COLO668 (cell line): Measurements from ENCODE around the gene RSPO1.

Source experiments
- DNase-seq: peaks from one replicate; lab custom pipeline; 2025; ENCODE audit not compliant: unreplicated experiment; lab: John Stamatoyannopoulos, UW

RSPO1 gene

DNA sequence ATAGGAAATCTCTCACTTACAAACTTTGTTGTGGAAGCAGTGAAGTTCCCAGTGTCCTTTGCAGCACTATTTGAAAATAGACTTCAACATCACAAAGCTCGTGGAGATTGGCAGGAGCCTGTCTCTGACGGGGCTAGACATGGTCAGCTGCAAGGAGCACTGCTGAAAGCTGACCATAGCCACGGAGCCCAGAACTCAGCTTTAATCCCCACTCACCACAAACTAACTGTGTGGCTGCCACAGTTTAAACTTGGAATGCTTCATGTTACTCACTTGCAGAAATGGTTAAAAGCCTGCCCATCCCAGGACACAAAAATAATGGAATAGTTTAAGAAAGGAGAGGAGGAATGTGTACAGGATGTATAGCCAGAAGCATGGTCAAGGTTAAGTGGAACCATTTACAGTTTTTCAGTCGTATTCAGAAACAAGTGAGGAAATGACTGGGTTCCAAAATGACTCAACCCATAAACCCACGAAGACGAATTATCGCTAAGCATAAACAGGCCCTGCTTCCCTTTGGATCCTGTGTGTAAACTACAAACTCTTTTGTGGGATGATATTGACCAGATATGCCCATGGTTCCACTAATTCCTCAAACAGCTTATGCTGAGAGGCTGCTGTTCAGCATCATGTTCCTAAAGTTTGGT, 59.7 kb downstream of the RSPO1 start:
- no peak for DNase-seq

DNA sequence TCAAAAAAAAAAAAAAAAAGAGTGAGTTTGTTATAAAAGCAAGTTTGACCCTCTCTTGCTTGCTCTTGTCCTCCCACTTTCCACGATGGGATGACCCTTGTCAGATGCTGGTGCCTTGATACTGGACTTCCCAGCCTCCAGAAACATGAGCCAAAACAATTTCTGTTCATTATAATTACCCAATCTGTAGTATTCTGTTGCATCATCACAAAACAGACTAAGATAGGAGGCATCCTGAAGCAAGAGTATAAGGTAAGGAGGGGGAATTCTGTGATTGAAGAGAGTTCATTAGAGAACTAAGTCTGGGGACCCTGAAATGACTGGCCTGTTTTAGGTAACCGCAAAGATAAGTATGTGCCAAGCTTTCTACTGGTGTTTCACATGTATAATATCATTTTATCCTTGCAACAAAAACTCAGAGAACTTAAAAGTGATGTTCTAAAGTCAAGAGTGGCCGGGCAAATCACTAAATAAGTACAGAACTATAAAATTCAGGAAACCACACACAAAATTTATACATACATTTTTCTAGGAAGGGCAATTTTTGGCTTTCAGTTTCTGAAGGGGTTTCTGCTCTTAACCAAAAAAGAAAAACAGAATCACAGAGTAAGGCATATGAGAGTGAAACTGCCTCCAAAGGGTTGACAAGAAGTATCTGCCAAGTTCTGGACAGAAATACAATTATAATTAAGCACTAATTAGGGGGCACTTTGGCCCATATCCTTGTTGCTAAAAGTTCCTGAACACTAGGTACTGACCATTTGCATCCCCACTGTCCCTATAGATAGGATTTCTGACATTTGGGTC, 64.0 kb downstream of the RSPO1 start:
- DNase-seq: no peak

DNA sequence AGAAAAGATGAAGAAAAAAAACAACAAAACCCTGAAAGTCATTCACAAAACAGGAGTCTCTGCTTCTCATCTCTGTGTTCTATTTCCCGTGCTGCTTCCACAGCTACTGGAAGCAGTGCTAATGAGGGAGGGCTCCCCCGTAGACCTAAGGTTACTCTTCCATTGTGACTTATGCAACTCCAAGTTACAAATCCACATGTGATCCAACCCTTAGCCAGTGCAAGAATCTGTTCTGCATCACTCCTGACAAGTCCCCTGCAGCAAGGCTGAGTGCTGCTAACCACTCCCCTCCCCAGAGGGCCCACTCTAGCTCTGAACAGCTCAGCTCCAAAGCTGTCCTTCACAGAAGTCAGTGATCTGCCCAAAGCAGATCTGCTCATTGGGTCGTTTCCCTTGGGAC, 67.7 kb downstream of the RSPO1 start:
- no peak for DNase-seq

DNA sequence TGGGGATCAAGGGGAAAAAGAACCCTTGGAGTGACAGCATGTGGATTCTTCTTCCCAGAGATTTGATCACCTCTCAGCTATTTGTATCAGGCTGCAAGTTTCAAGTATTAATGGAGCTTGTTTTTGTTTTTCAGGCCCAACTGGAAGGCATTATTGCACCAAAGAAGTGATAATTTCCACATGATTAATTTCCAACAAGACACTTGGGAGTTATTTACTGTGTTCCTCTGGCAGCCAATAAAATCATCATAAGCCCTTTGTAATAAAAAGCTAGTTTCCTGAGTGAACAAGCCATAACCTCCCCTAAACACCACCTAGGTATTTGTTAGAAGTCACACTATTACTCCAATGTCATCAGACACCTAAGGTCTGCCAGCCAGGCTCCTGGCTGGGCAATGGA, 69.8 kb downstream of the RSPO1 start:
- DNase-seq: no peak

- no peak for DNase-seq
Observed at GRCh38 chr1:37562984-37563383, 71.7 kb downstream of the RSPO1 start.
